NCI-H1092 treated with DMSO at 0.1 percent for 48 hours (cell line): ENCODE data around the gene CLK4.
A peak's percentile ranks its signal among the peaks of the same experiment; 100 is the strongest.

Experiments
- DNase-seq: peaks from one replicate; lab custom pipeline; 2025; lab: John Stamatoyannopoulos, UW

The CLK4 gene

DNA sequence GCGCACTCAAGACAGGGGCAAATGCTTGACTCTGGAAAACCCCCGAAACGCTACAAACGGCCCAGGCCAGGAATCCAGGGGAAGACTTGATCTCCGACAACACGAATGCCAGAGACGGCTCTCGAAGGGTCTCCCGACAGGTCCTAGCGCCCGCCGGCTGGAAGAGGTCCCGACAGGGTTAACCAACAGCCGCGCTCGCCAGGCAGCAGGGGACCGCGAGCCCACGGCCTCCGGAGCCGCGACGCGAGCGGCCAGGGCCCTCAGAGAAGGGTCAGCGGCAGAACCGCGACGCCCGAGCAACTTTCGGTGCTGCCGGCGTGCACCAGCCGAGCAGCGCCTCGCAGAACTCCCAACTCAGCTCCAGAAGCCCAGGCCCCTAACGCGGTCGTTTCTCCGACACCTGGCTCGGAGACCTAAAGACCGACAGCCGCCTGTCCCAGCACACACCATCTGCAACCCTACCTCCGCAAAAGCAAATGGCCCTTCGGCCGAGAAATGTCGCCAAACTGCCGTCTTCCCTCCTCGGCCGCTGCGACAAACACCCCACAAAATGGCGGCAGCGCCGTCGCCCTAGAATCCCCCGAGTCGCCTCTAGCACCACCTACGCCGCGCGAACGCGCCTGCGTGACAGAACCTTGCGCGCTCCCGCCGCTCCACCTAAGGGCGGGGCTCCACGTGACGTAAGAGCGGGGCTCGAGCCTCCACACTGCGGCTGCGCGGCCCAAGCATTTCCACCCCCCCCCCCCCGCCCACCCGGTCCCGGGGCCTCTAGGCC, at the start of gene CLK4:
Gene CLK4, minus strand, starts transcription at position 567 of the 775 bp plus-strand sequence. CDS start 3,634 bp downstream, outside the sequence.
- peak; percentile 82 for DNase-seq

DNA sequence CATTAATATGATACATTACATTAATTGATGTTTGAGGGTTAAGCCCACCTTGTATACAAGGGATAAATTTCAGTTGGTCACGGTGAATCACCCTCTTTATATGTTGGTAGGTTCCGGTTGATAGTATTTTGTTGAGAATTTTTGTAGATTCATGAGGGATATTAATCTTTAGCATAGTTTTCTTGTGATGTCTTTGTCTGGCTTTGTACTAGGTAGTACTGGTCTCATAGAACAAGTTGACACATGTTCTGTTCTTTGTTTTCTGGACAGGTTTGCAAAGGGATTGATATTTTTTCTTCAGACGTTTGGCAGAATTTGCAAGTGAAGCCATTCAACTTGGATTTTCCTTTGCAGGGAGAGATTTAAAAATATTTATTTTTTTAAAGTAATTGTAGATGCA, 49.1 kb upstream of the CLK4 start:
- no peak for DNase-seq

DNA sequence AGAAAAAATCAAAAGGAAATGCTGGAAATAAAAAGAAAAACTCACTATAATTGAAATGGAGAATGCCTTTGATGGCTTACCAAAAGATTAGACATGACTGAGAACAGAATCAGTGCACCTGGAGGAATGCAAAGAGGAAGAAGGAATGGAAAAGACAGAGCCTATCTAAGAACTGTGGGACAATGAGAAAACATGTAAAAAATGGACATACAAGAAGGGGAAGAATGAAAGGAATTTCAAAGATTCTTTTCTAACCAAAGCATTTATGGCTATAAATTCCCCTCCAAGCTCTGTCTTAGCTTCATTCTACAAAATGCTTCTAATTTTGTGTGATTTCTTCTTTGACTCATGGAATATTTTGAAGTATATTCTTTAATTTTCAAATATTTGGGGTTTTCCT, 47.5 kb upstream of the CLK4 start:
- no peak for DNase-seq

DNA sequence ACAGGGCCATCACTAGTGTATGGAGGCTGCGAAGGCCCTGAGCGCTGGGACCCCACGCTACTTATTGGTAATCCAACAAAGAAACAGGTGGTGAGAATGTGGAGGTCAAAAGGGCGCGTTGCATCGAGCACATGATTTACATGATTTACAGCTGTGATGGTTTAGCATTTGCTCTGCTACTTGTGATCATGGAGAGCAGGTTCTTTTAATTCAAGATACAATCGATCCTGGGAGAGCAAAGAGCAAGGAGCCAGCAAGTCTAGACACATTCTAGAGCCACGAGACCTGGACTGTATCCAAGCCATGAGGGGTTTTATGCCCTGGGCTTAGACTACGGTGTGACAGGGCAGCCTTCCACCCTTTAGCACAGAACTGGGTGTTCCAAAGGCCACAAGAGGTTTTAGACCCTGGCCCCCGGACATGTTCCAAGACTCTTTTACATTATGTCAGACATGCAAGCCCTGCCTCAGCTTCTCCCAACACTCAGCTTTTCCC, 47.0 kb upstream of the CLK4 start:
- DNase-seq: no peak

DNA sequence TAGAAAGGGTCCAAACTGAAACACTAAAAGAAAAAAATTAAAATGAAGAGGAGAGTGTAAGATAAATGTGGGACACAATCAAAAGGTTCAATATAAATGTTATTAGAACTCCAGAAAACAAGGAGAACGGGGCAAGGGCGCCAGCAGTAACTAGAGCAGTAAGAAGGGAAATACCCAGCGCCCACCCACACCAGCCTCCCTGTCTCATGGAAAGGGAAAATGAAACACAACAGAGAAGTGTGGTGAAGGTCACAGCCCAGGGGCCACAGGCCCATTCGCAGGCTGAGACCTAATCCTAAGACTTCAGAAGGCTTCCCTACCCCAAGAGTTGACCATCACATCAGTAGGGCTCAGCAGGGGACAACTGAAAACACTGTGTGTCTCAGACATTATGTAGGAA, 45.8 kb upstream of the CLK4 start:
- DNase-seq: no peak

DNA sequence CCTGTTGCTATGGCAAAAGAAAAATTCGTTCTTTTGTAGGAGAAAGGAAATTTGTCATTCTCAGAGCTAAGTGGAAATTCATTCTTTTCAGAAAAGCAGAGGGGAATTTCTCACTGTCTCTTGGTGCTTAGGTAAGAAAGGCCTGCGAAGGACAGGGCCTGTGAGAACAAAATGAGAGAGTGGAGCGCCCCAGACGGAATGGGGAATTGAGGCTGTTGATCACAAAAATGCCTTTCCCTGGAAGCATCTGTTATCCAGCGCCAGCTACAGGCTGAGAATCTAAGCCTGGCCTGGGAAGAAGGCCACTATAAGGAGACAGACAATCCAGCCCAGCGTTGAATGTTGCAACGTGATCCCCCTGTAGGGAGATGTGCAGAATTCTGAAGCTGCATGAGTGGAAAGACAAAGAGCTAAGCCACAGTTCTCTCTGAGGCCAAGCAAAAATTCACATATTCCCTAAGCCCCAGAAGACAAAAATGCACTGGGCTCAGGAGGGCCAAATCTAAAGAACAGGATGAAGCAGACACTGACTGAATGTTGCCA, 44.8 kb upstream of the CLK4 start:
- DNase-seq: no peak

DNA sequence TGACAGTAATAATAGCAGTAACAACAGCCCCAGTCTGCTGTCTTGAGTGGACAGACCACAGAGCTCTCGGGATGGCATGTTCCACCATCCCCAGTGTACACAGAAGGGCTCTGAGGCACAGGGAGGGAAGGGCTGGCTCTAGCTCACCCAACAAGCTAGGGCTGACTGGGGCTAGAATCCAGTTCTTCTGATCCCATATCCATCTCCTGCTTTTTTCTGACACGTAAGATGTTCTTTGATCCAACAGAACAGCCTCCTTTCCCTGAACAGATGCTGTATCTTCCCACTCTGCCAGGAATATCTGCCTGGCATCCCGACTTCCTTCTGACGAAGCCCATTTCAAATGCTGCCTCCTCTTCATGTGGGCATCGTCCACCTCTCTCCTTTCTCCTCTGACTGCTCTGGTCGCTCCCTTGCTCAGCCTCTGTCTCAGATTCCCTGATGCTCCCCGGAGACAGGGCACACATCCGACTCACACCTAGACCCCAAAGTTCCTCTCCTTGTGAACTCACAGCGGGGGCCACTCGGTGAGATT, 43.6 kb upstream of the CLK4 start:
- DNase-seq: no peak

DNA sequence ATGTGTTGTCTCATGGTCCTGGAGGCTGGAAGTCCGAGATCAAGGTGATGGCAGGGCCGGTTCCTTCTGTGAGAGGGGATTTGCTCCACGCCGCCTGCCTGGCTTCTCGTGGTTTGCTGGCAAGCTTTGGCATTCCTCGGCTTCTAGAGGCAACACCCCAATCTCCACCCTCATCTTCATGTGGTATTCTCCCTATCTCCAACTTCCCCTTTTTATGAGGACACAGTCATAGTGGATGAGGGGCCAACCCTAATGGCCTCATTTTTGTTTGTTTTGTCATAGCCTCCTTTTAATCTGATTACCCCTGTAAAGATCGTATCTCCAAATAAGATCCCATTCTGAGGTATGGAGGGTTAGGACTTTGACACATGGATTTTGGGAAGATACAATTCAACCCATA, 41.7 kb upstream of the CLK4 start:
- DNase-seq: no peak

DNA sequence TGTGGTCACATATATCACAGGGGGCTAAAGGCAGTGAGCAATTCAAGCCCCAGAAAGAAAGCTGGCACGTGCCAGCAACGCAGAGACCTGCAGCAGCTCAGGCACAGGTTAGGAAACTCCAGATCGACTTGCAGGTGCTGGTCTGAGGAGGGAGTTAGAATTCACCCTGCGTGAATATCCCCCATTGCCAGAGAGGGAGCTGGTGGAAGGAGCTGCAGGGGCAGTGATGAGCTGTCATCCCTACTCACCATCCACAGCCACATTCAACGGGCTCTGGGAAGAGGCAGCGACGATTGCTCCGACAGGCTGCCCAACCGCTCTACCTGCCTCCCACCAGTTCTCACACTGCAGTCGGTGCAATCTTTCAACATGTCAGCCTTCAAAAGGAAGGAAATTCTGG, 40.8 kb upstream of the CLK4 start:
- no peak for DNase-seq

DNA sequence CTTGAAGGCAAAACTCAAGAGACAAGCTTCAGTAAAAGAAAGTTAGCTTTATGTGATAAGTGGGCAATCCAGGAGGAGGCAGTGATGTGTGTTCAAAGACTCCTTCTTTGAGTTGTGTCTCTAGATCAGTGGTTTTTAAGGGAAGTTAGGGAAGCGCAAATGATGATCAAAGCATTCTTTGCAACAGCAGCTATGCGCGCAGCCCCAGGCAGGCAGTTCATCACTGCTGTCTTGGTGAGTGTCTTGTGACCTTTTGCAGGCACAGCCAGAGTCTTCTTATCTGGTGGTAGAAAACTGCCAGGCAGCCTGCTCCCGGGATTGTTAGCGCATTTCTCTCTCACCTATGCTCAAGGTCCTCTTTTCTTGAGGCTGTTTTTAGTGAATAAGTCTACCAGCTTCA, 40.3 kb upstream of the CLK4 start:
- no peak for DNase-seq

DNA sequence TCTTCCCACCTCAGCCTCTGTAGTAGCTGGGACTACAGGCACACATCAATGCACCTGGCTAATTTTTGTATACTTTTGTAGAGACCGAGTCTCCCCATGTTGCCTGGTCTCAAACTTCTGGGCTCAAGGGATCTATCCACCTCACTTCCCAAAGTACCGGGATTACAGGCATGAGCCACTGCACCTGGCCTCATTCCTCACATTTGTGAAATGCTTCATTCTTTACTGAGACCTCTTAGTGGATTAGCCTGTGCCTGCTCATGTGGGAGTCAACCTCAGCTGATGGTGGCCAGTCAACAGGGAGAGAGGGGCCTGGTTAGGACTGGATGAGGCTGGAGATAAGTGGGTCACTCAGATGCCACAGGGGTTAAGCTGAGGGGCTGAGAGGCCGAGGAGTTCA, 37.3 kb upstream of the CLK4 start:
- DNase-seq: no peak

DNA sequence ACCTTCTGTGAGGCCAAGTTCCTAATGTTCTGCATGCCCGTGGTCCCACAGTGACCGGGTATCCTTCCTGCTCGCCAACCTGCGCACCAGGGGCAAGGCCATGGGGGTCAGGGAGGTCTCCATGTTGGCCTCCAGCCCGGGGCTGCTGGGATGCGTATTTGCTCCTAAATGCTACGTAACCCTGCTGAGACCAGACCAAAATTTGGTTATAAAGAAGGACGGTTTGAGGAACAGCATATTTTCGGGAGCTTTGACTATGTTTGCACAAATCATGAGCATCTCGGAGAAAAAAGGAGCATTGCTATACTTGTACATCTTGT, 35.7 kb upstream of the CLK4 start:
- DNase-seq: no peak

DNA sequence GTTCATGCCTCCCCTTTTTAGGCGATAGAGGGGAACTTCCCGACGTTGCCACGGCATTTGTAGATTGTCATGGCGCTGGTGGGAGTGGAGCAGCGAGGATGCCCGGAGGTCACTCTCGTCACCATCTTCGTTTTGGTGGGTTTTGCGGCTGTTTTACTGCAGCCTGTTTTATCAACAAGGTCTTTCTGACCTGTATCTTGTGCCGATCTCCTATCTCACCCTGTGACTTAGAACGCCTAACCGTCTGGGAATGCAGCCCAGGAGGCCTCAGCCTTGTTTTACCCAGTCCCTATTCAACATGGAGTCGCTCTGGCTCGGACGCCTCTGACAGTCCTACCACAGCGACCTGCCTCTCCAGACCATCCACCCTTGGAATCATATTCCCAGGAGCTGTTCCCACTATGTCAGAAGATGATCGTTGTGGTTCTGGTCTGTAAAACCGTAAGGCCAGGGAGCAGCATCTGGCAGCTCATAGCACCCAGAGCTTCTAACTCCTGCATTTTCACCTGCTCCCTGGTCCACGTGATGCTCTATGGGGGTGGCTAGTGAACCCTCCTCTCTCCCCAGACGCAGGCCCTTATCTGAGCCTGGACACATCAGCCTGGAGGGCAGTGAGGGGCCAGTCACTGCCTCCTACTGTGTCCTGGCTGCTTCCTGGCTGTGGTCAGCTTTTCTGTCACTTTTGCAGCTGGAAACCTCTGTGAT, 35.1 kb upstream of the CLK4 start:
- no peak for DNase-seq

DNA sequence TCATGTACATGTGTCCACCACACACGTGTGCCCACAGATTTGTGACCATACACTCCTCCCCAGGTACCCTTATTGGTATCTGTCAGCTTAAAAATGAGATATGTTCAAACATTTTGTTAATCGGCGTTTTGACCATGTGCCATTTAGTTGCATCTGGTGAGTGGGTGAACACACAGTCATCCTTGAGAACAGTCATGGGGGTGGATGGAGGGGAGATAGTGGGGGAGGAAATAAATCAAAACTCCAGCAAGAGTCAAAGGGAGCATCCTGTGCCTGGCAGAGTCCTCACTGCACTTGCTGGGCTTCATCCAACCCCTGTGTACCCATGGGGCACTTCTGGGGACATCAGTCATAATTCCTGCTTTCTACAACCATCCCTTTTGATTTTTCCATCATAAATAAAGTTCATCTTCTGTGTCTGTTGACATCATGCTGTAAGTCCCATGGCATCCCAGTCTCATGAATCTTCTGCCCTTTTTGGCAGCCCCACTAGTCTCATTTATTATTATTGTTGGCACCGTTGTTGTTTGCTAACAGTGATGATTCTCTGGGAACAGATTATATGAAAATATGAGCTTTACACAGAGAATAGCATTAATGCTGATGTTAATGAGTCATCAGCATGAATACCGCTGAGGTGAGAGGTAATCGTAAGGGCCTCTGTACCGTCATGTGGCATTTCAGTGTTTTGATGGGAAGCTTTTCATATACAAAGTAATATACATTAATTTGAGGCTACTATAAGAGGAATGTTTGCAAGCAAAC, 24.4 kb upstream of the CLK4 start:
- DNase-seq: no peak

DNA sequence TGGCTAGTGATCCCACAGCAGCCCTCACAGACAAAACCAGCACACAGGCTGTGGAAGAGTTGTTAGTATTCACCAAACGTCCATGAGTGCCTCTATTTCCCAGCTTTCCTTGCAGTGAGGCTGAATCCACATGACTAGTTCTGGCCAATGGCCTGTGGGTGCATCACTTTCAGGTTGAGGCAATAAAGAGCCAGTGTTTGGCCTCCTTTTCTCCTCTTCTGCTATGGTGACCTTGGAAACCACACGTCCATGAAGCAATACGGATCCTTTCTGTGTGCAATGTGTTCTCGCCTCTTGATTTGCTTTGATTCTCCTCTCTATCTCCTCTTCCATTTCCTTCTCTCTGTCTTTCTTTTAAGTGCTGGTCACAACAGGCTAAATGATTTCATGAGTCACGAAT, 23.4 kb upstream of the CLK4 start:
- no peak for DNase-seq

DNA sequence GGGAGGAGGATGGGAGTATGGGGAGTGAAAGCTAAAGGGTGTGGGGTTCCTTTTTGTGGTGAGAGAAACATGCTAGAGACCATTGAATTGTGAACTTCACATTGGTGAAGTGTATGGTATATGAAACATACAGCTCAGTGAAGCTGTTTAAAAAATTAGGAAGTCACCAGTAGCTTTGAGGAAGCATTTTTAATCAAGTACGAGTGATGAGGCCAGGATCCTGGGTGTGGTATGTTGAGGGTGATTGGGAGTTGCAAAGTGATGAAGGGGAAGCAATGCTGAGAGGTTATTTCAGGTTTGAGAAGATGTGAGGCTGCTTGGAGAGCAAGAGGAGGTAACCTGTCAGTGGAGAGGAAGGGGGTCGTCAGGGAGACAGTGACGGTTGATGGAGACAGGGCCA, 22.7 kb upstream of the CLK4 start:
- DNase-seq: no peak

DNA sequence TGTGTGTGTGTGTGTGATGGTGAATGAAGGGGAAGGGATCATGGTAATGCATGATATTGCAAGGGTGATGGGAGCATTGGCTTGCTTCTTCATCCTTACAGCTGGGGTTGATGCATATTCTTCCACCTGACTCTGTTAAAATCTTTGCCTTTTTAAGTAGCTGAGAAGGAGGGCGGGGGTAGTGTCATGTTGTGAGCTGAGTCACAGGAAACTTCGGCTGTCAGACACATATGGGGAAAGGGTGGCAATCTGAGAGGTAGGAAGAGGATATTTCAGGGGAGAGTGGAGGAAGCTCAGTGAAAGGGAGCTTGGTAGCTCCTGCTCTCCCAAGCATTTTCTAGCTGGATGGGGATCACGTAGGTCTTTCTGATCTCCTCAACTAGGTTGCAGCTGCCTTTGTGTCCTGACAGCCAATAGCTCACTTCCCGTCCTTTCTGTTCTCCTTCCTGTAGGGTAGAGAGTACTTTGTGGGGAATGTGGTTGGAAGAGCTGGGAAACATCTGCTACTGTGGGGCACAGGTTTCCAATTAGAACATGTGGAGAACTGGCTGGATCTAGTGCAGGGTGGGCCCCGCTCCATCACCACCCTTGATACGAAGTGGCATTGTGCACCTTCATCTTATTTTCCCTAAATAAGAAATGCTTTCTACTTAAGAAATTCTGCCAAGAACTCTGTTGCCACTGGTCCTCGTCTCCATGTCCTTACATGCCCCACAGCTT, 18.1 kb upstream of the CLK4 start:
- no peak for DNase-seq

DNA sequence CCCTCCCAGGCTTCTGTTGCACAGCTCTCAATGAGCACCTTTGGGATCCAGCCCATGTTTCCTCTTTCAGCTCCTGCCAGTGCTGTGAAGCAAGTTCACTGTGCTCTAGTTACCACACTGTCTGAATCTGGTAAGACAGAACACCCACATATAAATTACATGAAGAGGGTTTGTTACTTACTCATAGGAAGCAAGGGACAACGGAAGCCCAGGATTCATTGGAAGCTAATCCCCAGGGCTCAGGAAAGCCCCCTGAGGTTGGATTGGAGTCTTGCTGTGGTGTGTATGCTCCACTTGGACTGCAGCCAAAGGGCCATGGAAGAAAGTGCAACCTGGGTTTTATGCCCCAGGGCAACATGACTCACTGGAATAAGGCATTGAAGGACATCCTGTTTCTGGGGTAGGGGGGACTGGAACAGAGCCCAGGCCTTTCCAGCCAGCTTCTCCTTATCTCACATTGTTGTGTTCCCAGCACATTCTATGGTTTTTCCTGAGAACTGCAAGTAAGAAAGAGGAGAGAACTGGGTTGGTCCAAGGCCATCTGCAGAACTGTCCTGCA, 15.6 kb upstream of the CLK4 start:
- no peak for DNase-seq

DNA sequence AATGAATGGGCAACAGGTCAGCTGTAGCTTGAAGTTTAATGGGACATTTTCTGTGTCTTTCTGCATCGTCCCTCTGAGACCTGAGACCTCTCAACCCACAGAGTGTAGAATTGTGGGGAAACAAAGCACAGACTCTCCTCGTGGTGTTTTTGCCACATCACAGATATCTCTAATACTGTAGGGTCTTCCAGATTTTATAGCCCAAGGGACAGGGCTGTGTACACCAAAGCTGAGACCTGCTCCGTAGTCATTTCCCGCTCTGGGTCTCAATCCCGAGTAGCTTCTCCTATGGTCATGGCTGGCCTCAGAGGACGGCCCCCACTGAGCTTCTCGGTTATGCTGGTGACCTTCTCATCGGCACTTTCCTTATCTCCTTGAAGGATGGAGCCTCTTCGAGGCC, 14.9 kb upstream of the CLK4 start:
- no peak for DNase-seq

DNA sequence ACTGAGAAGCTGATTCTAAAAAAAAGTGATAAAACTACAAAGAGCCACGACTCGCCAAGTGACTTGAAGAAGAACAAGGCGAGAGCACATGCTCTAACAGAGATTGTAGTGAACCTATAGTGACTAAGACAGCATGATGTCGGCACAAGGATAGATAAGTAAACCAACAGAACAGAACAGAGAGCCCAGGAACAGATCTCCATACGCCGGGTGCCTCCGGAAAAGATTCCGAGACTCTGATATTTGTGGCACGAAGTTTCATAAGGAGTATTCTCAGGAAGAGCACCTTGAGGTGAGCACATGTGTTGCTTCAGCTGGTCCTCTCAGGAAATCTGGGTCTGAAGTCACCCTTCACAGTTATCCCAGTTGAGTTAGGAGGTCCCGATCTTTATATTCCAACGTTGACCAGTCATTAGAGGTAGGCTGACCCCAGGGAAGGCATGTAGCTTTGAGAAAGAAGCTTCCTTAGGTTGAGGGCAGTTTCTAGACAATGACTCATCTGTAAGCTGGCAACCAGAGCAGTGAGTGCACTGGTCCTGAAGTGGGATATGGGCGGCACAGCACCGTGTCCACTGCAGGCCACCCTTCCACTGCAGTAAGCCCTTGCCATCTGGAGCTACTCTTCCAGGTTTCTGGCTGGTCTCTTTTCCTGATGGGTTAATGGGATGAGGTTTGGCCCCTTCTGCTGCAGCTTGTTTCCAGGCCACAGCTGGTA, 13.6 kb upstream of the CLK4 start:
- no peak for DNase-seq
